GM19395 (cell line): ENCODE results near the gene GNB1L.

Experiments
- ATAC-seq: cut with Tn5 transposase; IDR thresholded peaks from one replicate; pipeline ENCODE4 v1.9.1; 2021; ENCODE audit warnings: mild to moderate bottlenecking, moderate library complexity; ENCODE audit not compliant: unreplicated experiment

The GNB1L gene

GRCh38 chr22:19811811-19812771 is 42.6 kb downstream of the GNB1L start:
- ATAC-seq = no peak

- no peak for ATAC-seq
Observed at GRCh38 chr22:19811211-19811621, 43.5 kb downstream of the GNB1L start.

GRCh38 chr22:19810381-19811201 is 44.1 kb downstream of the GNB1L start:
- ATAC-seq = no peak

- no peak for ATAC-seq
Observed at GRCh38 chr22:19809741-19810140, 44.9 kb downstream of the GNB1L start.

GRCh38 chr22:19808873-19809478 is 45.7 kb downstream of the GNB1L start:
- ATAC-seq = no peak

GRCh38 chr22:19807914-19808872 is 46.5 kb downstream of the GNB1L start:
- no peak for ATAC-seq

- no peak for ATAC-seq
Observed at GRCh38 chr22:19807161-19807913, 47.3 kb downstream of the GNB1L start.

- ATAC-seq = no peak
Observed at GRCh38 chr22:19806213-19807160, 48.2 kb downstream of the GNB1L start.

GRCh38 chr22:19805821-19806212 is 48.9 kb downstream of the GNB1L start:
- no peak for ATAC-seq

GRCh38 chr22:19803736-19804267 is 50.9 kb downstream of the GNB1L start:
- no peak for ATAC-seq

GRCh38 chr22:19802894-19803735 is 51.6 kb downstream of the GNB1L start:
- no peak for ATAC-seq

GRCh38 chr22:19802001-19802893 is 52.4 kb downstream of the GNB1L start:
- no peak for ATAC-seq

GRCh38 chr22:19801340-19802000 is 53.2 kb downstream of the GNB1L start:
- ATAC-seq = no peak

GRCh38 chr22:19800761-19801244 is 53.9 kb downstream of the GNB1L start:
- no peak for ATAC-seq

- no peak for ATAC-seq
Observed at GRCh38 chr22:19800306-19800705, 54.4 kb downstream of the GNB1L start.
